ENCODE data around the gene RPL22L1.

DNA sequence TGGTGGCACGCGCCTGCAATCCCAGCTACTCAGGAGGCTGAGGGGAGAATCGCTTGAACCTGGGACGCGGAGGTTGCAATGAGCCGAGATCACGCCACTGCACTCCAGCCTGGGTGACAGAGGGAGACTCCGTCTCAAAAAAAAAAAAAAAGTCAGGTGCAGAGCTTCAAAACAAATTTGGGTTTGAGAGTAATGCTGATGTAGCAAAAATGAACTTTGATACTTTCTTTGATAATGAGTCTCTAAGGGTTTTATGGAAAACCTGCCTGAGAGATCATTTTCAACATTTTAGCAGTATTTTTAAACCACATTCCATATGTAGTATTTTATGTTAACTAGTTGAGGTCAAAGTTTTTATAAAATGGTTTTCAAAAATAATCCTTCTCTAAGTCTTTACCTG lies 23.9 kb upstream of the RPL22L1 start:
- no peak for TF ChIP-seq CTCF (conservative IDR thresholded peaks at IDR 0.05; ENCODE audit: low read depth, low read length)
- TF ChIP-seq POLR2A (IDR thresholded peaks at IDR 0.05; ENCODE audit: low read depth, low read length) = no peak
